Pancreas (tissue), 10 donors: ENCODE results near the gene PDZK1. TPM values are rescaled to one million over a fixed set of nuclear protein-coding genes. Genes with fewer than 3 reads are reported as not detected.
A peak's percentile ranks its signal among the peaks of the same experiment; 100 is the strongest.

Source experiments
- ATAC-seq, 4 donors: fragments of 200-7000 bp; cut with Tn5 transposase; one replicate each; pipeline versions ENCODE4 v1.8.0 to v1.9.1; 2020; ENCODE audit warnings: mild to moderate bottlenecking in 4 of 4, moderate library complexity in 4 of 4
- DNase-seq, 6 donors: peaks; one replicate each; pipeline ENCODE4 v3.0.0-alpha.2; 2020
- FAIRE-seq: peaks from 2 replicates; lab custom pipeline; 2012; peaks lifted over from hg19 to GRCh38; lab: Jason Lieb, UNC
- H3K27ac ChIP-seq, 4 donors: fragments of 200-600 bp; sonication (generic); 1 replicate in 3 of 4; 2 replicates in 1 of 4; pipeline versions ENCODE4 v1.5.0 to v1.8.0; 2020
- H3K27me3 ChIP-seq, 4 donors: fragments of 200-600 bp; one replicate each; pipeline ENCODE4 v1.8.0; 2021
- H3K36me3 ChIP-seq, 3 donors: fragments of 200-600 bp; sonication (generic) in 1 of 3; one replicate each; pipeline versions ENCODE4 v1.5.0 to v1.8.0; 2020 to 2021
- H3K4me1 ChIP-seq, 3 donors: fragments of 200-600 bp; one replicate each; pipeline ENCODE4 v1.8.0; 2021
- H3K4me3 ChIP-seq, 4 donors: fragments of 200-600 bp; sonication (generic) in 2 of 4; one replicate each; pipeline versions ENCODE4 v1.5.0 to v1.8.0; 2020 to 2021
- H3K9me3 ChIP-seq, 4 donors: fragments of 200-600 bp; one replicate each; pipeline ENCODE4 v1.8.0; 2021
- CTCF ChIP-seq, 4 donors: fragments of 200-600 bp; sonication (generic) in 3 of 4; IDR thresholded peaks; one replicate each; pipeline versions ENCODE4 v1.5.0 to v1.8.0; 2021; ENCODE audit warnings: antibody characterized with exemption in 4 of 4
- WGBS, 2 donors: extraction: QIAGEN DNeasy Blood & Tissue Kit; methylation state at CpG; one replicate each; pipeline ENCODE4 v1.1.7; 2013; 5-methylcytosine and 5-hydroxymethylcytosine counted together
- intact Hi-C, 3 donors: fragments of 100-400 bp; cut with DNase I; formaldehyde crosslinking; loops; one replicate each; pipeline versions ENCODE4 v1.11.1 to v1.14.2; 2022
- polyA plus RNA-seq, 2 donors: library from polyadenylated mRNA; stranded (reverse); fragments of 200-250 nt; gene quantifications; one replicate each; pipeline ENCODE4 v1.2.3, GENCODE V29; 2013
- total RNA-seq, 6 donors: library from RNA; stranded (reverse); fragmentation: NEBNext Ultra II Directional in 4 of 6; extraction: Animal tissue kit (Norgen Biotek cat#: 25700) in 4 of 6; gene quantifications; one replicate each; pipeline versions ENCODE4 v1.2.1 to v1.2.4, GENCODE V29; 2021 to 2023
- donor health status: healthy with polysubstance abuse.
- donor health status: DM: no; HTN: no; CAD: no; lungs with moderate emphysema.
- donor health status: DM: no; HTN: no; CAD: no.
- donor health status: control.
- donor health status: control.
- donor health status: Bipolar disorder and iron deficiency.
- donor health status: DM: yes; HTN: yes; CAD: no.
- donor health status: DM: no; HTN: no; CAD: no.
- donor health status: DM: no; HTN: no; CAD: no.
- donor health status: DM: yes; HTN: yes; CAD: no.

Gene PDZK1
- total and polyA plus RNA-seq, 8 donors = 3.4 to 21.6 (median 8.2) TPM

DNA sequence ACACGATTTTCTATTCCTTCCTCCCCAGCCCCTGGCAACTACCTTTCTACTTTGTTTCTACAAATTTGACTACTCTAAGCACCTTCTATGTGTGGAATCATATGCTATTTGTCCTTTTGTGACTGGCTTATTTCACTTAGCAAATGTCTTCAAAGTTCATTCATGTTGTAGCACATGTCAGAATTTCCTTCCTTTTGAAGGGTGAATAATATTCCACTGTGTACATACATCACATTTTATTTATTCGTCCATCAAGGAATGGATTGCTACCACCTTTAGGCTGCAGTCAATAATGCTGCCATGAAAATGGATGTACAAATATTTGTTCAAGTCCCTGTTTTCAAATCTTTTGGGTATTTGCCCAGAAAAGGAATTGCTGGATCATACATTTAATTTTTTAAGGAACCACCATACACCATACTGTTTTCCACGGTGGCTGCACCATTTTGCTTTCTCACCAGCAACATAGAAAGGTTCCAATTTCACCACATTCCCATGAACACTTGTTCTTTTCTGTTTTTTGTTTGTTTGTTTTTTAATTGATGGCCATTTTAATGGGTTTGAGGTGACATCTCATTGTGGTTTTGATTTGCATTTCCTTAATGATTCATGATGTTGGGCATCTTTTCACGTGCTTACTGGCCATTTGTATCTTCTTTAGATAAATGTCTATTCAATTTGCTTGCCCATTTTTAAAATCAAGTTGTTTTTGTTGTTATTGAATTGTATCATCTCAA is 3.3 kb upstream of the PDZK1 start:
- Histone ChIP-seq H3K9me3 (no peaks in the 10 kb centered on the region), H3K4me3 (no peak overlapping the region), H3K4me1 (peaks cover 29 to 39% (median 35%) of the 10 kb centered on the region in 3 donors), H3K27ac (peak overlapping the region in 2 of 4 donors; percentile 53 to 69), H3K36me3 (no peaks in the 10 kb centered on the region), H3K27me3 (no peaks in the 10 kb centered on the region)
- ATAC-seq (no peak), FAIRE-seq (no peak), DNase-seq (no peak)
- intact Hi-C loops = no loop called here
- WGBS, 2 donors = 44 to 49% methylated on average over 4 of the region's 4 CpGs
- TF ChIP-seq CTCF (IDR thresholded peaks at IDR 0.05) = no peak

GRCh38 chr1:145708063-145708462 is 895 bp upstream of the PDZK1 start:
- TF ChIP-seq CTCF (IDR thresholded peaks at IDR 0.05) = no peak
- ATAC-seq (no peak), FAIRE-seq (no peak), DNase-seq (peak in 1 of 6 donors; percentile 11)
- H3K27ac ChIP-seq = peak overlapping the region; percentile 29 to 83 (median 62)
- no peaks in the 10 kb centered on the region for H3K9me3 ChIP-seq
- H3K4me1 ChIP-seq = peaks cover 20 to 29% (median 25%) of the 10 kb centered on the region in 3 donors
- no peaks in the 10 kb centered on the region for H3K36me3 ChIP-seq
- no peaks in the 10 kb centered on the region for H3K27me3 ChIP-seq
- 59 to 62% methylated on average over 7 of the region's 7 CpGs for WGBS, 2 donors
- intact Hi-C loops = no loop called here
- no peak overlapping the region for H3K4me3 ChIP-seq

GRCh38 chr1:145706086-145706664 is 993 bp downstream of the PDZK1 start:
- DNase-seq (no peak), ATAC-seq (no peak), FAIRE-seq (no peak)
- Histone ChIP-seq H3K9me3 (no peaks in the 10 kb centered on the region), H3K4me3 (no peak overlapping the region), H3K36me3 (no peaks in the 10 kb centered on the region), H3K4me1 (peaks cover 19 to 27% (median 23%) of the 10 kb centered on the region in 3 donors), H3K27me3 (no peaks in the 10 kb centered on the region), H3K27ac (peak overlapping the region in 2 of 4 donors; percentile 29 to 83)
- intact Hi-C loops = no loop called here
- 36 to 48% methylated on average over 2 of the region's 2 CpGs for WGBS, 2 donors
- no peak for TF ChIP-seq CTCF (IDR thresholded peaks at IDR 0.05)

GRCh38 chr1:145705622-145706021 is 1.5 kb downstream of the PDZK1 start:
- H3K9me3 ChIP-seq = no peaks in the 10 kb centered on the region
- H3K27ac ChIP-seq = peak overlapping the region in 1 of 4 donors; percentile 28
- FAIRE-seq (no peak), DNase-seq (peak in 1 of 6 donors; percentile 1), ATAC-seq (no peak)
- H3K36me3 ChIP-seq = no peaks in the 10 kb centered on the region
- peaks cover 14 to 27% (median 18%) of the 10 kb centered on the region in 3 donors for H3K4me1 ChIP-seq
- no peaks in the 10 kb centered on the region for H3K27me3 ChIP-seq
- 84 to 89% methylated on average over 7 of the region's 7 CpGs for WGBS, 2 donors
- no peak for TF ChIP-seq CTCF (IDR thresholded peaks at IDR 0.05)
- intact Hi-C loops = no loop called here
- no peak overlapping the region for H3K4me3 ChIP-seq

- WGBS, 2 donors = 84 to 87% methylated on average over 7 of the region's 7 CpGs
- ATAC-seq (no peak), DNase-seq (no peak), FAIRE-seq (no peak)
- intact Hi-C loops = no loop called here
- TF ChIP-seq CTCF (IDR thresholded peaks at IDR 0.05) = no peak
- Histone ChIP-seq H3K27ac (no peak overlapping the region), H3K27me3 (no peaks in the 10 kb centered on the region), H3K4me3 (no peak overlapping the region), H3K4me1 (peaks cover 12 to 22% (median 14%) of the 10 kb centered on the region in 3 donors), H3K9me3 (no peaks in the 10 kb centered on the region), H3K36me3 (no peaks in the 10 kb centered on the region)
These were observed 4.3 kb downstream of the PDZK1 start for GRCh38 chr1:145702826-145703225.
